Neural progenitor cell (in vitro differentiated cells): ENCODE data around the gene PLPP6.

Experiments
- EZH2 ChIP-seq: fragments of 200-600 bp; sonication (generic); IDR thresholded peaks from 2 replicates; pipeline ENCODE4 v1.6.1; 2017; ENCODE audit warnings: antibody characterized with exemption, mild to moderate bottlenecking, moderate library complexity
- TF ChIP-seq, protein P1 (sequence below): fragments of 200-600 bp; sonication (generic); IDR thresholded peaks from 2 replicates; pipeline ENCODE4 v1.5.1; 2017; ENCODE audit warnings: antibody characterized with exemption, mild to moderate bottlenecking

DNA sequence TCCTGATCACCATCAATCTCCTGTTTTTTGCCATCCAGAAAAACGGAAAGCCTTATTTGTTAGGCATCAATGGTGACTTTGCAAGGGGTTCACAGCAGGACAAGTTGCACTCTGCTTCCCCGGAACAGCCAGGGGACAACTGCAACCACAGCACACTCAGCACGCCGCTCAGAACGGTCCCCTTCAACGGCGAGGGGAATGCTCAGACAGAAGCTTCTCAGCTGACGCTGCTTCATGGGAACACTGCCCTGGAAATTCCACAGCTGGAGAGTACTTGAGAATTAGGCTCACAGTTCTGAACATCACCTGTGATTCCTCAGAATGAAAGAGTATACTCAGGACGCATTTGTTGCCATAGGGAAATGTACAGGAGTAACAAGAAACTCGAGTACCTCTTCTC, 40.1 kb upstream of the PLPP6 start:
- TF ChIP-seq, protein P1, sequence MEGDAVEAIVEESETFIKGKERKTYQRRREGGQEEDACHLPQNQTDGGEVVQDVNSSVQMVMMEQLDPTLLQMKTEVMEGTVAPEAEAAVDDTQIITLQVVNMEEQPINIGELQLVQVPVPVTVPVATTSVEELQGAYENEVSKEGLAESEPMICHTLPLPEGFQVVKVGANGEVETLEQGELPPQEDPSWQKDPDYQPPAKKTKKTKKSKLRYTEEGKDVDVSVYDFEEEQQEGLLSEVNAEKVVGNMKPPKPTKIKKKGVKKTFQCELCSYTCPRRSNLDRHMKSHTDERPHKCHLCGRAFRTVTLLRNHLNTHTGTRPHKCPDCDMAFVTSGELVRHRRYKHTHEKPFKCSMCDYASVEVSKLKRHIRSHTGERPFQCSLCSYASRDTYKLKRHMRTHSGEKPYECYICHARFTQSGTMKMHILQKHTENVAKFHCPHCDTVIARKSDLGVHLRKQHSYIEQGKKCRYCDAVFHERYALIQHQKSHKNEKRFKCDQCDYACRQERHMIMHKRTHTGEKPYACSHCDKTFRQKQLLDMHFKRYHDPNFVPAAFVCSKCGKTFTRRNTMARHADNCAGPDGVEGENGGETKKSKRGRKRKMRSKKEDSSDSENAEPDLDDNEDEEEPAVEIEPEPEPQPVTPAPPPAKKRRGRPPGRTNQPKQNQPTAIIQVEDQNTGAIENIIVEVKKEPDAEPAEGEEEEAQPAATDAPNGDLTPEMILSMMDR, result no peak
- no peak for TF ChIP-seq EZH2
